GM12872 (cell line): ENCODE results near the gene NEURL2.
A peak's percentile ranks its signal among the peaks of the same experiment; 100 is the strongest.

Experiments
- TF ChIP-seq, protein P1 (sequence below): IDR thresholded peaks from 3 replicates; pipeline ENCODE4 v1.5.1; 2011; ENCODE audit warnings: low read depth, mild to moderate bottlenecking, low read length, moderate library complexity; ENCODE audit not compliant: insufficient read depth

Gene NEURL2

GRCh38 chr20:45934586-45935415 lies 43.8 kb upstream of the NEURL2 start, which contains the start of gene PCIF1:
TSS of gene PCIF1 (plus strand) at chr20:45934683. CDS start at chr20:45939000, 4,317 bp downstream.
- TF ChIP-seq, protein P1, sequence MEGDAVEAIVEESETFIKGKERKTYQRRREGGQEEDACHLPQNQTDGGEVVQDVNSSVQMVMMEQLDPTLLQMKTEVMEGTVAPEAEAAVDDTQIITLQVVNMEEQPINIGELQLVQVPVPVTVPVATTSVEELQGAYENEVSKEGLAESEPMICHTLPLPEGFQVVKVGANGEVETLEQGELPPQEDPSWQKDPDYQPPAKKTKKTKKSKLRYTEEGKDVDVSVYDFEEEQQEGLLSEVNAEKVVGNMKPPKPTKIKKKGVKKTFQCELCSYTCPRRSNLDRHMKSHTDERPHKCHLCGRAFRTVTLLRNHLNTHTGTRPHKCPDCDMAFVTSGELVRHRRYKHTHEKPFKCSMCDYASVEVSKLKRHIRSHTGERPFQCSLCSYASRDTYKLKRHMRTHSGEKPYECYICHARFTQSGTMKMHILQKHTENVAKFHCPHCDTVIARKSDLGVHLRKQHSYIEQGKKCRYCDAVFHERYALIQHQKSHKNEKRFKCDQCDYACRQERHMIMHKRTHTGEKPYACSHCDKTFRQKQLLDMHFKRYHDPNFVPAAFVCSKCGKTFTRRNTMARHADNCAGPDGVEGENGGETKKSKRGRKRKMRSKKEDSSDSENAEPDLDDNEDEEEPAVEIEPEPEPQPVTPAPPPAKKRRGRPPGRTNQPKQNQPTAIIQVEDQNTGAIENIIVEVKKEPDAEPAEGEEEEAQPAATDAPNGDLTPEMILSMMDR = no peak

- TF ChIP-seq, protein P1 = no peak
Observed at GRCh38 chr20:45934046-45934585, 43.1 kb upstream of the NEURL2 start.

DNA sequence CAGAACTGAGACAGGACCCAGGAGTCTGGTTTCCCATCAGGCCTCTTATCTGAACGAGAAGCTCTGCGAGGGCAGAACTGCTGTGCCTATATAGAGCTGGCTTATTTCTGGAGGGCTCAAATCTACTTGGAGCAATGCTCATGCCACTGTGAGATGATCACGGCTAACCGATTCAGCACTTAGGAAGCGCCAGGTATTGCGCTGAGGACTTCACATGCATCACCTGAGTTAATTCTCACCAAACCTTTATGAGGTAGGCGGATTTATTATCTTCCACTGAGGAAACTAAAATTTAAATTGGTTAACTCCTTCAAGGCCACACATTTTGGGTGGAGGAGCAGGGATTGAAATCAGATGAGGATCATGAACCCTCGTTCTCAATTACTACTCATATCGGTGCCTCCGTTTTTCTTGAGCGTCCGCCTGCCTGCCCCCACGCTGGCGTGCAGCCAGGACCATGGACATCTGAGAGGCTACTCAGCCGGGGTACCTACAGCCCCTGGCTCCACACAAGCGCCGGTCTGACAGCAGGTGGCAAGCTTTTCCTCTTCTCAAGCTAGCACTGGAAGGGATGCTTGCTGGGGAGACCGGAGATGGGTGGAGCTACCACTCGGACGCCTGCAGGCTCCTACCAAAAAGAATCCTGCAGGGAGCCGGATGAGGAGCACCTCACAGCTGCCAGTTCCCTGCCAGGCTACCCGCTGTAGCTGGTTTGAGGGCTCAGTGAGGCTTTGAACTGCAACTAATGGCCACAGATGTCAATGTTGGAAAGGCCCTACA lies 42.4 kb upstream of the NEURL2 start:
- TF ChIP-seq, protein P1 = peak; percentile 36; the same call in 2 of the 3 replicates

DNA sequence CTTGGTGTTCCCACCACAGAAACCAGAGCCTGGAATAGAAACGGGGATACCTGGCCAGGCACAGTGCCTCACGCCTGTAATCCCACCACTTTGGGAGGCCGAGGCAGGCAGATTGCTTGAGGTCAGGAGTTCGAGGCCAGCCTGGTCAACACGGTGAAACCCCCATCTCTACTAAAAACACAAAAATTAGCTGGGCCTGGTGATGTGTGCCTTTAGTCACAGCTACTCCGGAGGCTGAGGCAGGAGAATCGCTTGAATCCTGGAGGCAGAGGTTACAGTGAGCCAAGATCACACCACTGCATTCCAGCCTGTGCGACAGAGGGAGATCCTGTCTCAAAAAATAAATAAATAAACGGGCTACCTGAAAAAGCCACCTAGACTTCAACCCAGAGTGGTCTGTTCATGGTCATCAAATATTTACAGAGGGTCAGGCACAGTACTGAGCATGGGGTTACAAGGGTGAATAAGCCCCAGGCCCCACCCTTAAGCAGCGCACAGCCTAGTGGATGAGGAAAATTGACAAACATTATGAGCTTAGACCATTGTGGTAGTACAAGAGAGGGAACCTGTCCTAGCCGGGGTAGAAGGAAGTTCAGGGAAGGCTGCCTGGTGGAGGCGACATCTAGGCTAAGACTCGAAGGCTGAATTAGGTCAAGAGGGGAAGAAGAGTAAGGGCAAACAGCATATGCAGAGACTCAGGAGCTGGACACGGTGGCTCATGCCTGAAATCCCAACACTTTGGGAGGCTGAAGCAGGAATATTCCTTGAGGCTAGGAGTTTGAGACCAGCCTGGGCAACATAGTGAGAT lies 36.3 kb upstream of the NEURL2 start:
- TF ChIP-seq, protein P1 = no peak

DNA sequence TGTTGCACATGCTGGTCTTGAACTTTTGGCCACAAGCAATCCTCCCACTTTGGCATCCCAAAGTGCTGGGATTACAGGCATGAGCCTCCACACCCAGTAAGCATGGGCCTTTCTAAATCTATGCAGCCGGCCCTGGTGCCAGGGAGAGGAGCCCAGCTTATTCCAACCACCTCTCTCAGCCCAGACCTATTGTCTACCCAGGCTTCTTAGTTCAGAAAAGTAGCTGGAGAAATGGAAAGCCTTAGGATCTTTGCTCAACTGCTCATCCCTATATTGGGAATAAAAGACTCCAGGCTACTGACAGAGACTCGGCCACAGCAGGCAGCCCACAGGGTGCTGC lies 35.7 kb upstream of the NEURL2 start:
- TF ChIP-seq, protein P1 = no peak

- TF ChIP-seq, protein P1 = no peak
Observed at GRCh38 chr20:45925821-45926506, 35.0 kb upstream of the NEURL2 start.
